Measurements from ENCODE around the gene DARS2. TPM values are rescaled to one million over a fixed set of nuclear protein-coding genes. Genes with fewer than 3 reads are reported as not detected.

DARS2 gene
- total RNA-seq, 1 experiment from 2014 or later: 34.6 TPM

DNA sequence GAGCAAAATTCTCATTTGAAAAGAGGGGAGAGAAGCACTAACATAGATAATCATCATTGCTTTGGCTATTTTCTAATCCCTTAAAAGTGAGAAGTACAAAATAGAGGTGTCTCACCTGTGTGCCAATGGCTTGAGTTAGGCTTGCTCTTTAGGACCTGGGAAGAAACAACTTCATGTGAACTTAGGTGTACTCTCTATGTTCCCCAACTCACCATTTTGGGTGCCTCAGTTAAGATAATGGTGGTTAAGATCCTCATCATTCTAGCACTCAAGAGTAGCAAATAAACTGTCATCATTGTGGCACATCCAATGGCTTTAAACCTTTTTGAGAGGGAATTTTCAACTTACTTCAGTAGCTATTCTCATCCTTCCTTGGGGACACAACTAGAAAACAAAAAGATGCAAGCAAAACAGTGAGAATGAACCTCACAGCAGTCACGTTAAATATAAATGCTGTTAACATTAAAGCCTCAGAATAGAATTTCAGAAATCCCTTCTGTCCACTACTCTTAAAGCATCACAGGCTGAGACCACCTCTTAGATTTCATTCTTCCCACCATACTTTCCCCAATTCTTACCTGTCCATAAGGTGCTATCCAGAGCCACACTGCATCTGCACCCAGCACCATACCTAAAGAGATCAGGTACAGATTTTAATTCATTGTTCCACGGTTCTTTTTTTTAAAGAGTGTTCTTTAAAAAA, 42.1 kb downstream of the DARS2 start:
- H3K4me3 Mint-ChIP-seq (ENCODE audit: unreplicated experiment): peak overlapping the region; percentile 94
- H3K27me3 Mint-ChIP-seq (ENCODE audit: insufficient read depth, unreplicated experiment): no peaks in the 10 kb centered on the region
- ChIA-PET POLR2A (interaction anchor here (0.6 to 7.7 kb wide), 15 partner anchors 10 to 447 kb away, joined by 3 to 118 read pairs (median 7); partner anchors contain the start of genes CENPL, DARS2, PRDX6 and RABGAP1L), CTCF (interaction anchor here (1.6 to 2.3 kb wide), 2 partner anchors 351 to 436 kb away, joined by 6 to 7 read pairs; no protein-coding TSS in a partner anchor)
- TF ChIP-seq, protein P1, sequence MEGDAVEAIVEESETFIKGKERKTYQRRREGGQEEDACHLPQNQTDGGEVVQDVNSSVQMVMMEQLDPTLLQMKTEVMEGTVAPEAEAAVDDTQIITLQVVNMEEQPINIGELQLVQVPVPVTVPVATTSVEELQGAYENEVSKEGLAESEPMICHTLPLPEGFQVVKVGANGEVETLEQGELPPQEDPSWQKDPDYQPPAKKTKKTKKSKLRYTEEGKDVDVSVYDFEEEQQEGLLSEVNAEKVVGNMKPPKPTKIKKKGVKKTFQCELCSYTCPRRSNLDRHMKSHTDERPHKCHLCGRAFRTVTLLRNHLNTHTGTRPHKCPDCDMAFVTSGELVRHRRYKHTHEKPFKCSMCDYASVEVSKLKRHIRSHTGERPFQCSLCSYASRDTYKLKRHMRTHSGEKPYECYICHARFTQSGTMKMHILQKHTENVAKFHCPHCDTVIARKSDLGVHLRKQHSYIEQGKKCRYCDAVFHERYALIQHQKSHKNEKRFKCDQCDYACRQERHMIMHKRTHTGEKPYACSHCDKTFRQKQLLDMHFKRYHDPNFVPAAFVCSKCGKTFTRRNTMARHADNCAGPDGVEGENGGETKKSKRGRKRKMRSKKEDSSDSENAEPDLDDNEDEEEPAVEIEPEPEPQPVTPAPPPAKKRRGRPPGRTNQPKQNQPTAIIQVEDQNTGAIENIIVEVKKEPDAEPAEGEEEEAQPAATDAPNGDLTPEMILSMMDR (IDR thresholded peaks at IDR 0.05; ENCODE audit: unreplicated experiment): no peak
- intact Hi-C loops (cut with micrococcal nuclease): loop anchor here (5.0 kb wide), 3 partner anchors 81 to 351 kb away; partner anchors contain the start of gene RABGAP1L
- no TSS peak for BruUV-seq (replicated peaks)
- H3K9me3 Mint-ChIP-seq (ENCODE audit: unreplicated experiment): no peaks in the 10 kb centered on the region
- peak; percentile 30 for DNase-seq (ENCODE audit: unreplicated experiment)
- H3K4me1 Mint-ChIP-seq (ENCODE audit: insufficient read depth, unreplicated experiment): peaks cover 50% of the 10 kb centered on the region
- H3K27ac Mint-ChIP-seq (ENCODE audit: low read depth, unreplicated experiment): peak overlapping the region; percentile 96
- peaks cover 83% of the 10 kb centered on the region for H3K36me3 Mint-ChIP-seq (ENCODE audit: insufficient read depth, unreplicated experiment)

DNA sequence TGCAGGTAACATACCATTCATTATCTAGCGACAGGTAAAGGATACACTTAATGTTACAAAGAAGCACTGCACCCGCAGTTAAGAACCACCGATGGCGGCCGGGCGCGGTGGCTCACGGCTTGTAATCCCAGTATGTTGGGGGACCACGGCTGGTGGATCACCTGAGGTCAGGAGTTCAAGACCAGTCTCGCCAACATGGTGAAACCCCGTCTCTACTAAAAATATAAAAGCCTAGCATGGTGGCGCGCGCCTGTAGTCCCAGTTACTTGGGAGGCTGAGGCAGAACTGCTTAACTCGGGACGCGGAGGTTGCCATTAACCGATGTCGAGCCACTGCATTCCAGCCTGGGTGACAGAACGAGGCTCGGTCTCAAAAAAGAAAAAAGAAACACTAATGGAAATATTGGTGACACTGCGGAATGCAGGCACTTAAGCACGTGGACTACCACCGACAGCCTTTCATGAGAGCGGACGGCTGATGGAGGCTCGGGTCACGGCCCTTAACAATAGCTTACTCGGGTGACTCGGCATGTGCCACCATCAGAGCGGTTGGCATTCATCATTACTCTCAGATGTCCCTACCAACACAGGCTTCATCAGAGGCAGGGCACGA, 42.8 kb downstream of the DARS2 start:
- TF ChIP-seq, protein P1 (IDR thresholded peaks at IDR 0.05; ENCODE audit: unreplicated experiment): no peak
- no peaks in the 10 kb centered on the region for H3K9me3 Mint-ChIP-seq (ENCODE audit: unreplicated experiment)
- CTCF ChIA-PET: no interaction called here
- BruUV-seq (replicated peaks): TSS peak; percentile 56
- intact Hi-C loops (cut with micrococcal nuclease): loop anchor here (5.0 kb wide), 3 partner anchors 80 to 350 kb away; partner anchors contain the start of gene RABGAP1L
- peaks cover 51% of the 10 kb centered on the region for H3K4me1 Mint-ChIP-seq (ENCODE audit: insufficient read depth, unreplicated experiment)
- H3K36me3 Mint-ChIP-seq (ENCODE audit: insufficient read depth, unreplicated experiment): peaks cover 80% of the 10 kb centered on the region
- H3K27me3 Mint-ChIP-seq (ENCODE audit: insufficient read depth, unreplicated experiment): no peaks in the 10 kb centered on the region
- POLR2A ChIA-PET: interaction anchor here (0.7 to 7.7 kb wide), 32 partner anchors 11 to 1133 kb away, joined by 3 to 118 read pairs (median 9); partner anchors contain the start of genes CACYBP, CENPL, DARS2 and KLHL20
- H3K27ac Mint-ChIP-seq (ENCODE audit: low read depth, unreplicated experiment): peak overlapping the region; percentile 96
- DNase-seq (ENCODE audit: unreplicated experiment): no peak
- H3K4me3 Mint-ChIP-seq (ENCODE audit: unreplicated experiment): peak overlapping the region; percentile 94

DNA sequence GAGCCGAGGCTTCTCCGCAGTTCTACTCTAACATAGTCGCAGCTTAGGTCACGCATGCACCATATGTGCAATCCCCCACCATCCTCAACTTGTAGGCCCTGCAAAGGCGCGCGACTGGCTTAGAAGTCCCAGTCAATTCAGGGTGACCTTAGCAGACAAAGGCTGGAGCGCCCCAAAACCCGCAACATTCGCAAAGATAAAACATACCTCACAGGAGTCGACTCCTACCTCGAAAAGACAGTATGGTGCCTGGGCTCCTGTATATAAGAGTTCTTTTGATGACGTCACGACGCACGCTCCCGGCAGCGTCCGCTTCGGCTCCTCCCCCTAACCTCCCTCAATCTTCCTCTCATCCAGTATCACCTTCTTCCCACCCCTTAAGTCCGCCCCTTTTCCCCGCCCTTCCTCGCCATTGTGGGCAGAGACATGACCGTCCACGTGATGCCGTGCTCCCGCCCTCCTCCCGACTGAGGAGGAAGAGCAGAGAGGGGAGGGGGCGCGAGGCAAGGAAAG, 43.3 kb downstream of the DARS2 start, which contains the start of gene GAS5:
Gene GAS5 (minus strand): TSS at position 237 of the 513 bp plus-strand sequence.
- CTCF ChIA-PET: interaction anchor here (0.6 to 1.8 kb wide), 7 partner anchors 20 to 1545 kb away, joined by 3 to 8 read pairs (median 5); no protein-coding TSS in a partner anchor
- intact Hi-C loops (cut with micrococcal nuclease): loop anchor here (1.0 to 5.0 kb wide), 6 partner anchors 79 to 438 kb away; partner anchors contain the start of gene RABGAP1L
- POLR2A ChIA-PET: interaction anchor here (0.6 to 7.7 kb wide), 77 partner anchors 8 to 1525 kb away, joined by 3 to 118 read pairs (median 4); partner anchors contain the start of genes CACYBP, CENPL, DARS2 and KLHL20
- no peaks in the 10 kb centered on the region for H3K27me3 Mint-ChIP-seq (ENCODE audit: insufficient read depth, unreplicated experiment)
- BruUV-seq (replicated peaks): no TSS peak
- peaks cover 55% of the 10 kb centered on the region for H3K4me1 Mint-ChIP-seq (ENCODE audit: insufficient read depth, unreplicated experiment)
- peak within 1 kb of the TSS; percentile 94 for H3K4me3 Mint-ChIP-seq (ENCODE audit: unreplicated experiment)
- peak; percentile 100 for DNase-seq (ENCODE audit: unreplicated experiment)
- H3K36me3 Mint-ChIP-seq (ENCODE audit: insufficient read depth, unreplicated experiment): peaks cover 74% of the 10 kb centered on the region
- no peaks in the 10 kb centered on the region for H3K9me3 Mint-ChIP-seq (ENCODE audit: unreplicated experiment)
- TF ChIP-seq, protein P1 (IDR thresholded peaks at IDR 0.05; ENCODE audit: unreplicated experiment): no peak
- H3K27ac Mint-ChIP-seq (ENCODE audit: low read depth, unreplicated experiment): peak within 1 kb of the TSS; percentile 96
